ENCODE data around the gene KLK11. TPM values are rescaled to one million over a fixed set of nuclear protein-coding genes. Genes with fewer than 3 reads are reported as not detected.
A peak's percentile ranks its signal among the peaks of the same experiment; 100 is the strongest.

The KLK11 gene
- total RNA-seq, 1 donor: not detected

DNA sequence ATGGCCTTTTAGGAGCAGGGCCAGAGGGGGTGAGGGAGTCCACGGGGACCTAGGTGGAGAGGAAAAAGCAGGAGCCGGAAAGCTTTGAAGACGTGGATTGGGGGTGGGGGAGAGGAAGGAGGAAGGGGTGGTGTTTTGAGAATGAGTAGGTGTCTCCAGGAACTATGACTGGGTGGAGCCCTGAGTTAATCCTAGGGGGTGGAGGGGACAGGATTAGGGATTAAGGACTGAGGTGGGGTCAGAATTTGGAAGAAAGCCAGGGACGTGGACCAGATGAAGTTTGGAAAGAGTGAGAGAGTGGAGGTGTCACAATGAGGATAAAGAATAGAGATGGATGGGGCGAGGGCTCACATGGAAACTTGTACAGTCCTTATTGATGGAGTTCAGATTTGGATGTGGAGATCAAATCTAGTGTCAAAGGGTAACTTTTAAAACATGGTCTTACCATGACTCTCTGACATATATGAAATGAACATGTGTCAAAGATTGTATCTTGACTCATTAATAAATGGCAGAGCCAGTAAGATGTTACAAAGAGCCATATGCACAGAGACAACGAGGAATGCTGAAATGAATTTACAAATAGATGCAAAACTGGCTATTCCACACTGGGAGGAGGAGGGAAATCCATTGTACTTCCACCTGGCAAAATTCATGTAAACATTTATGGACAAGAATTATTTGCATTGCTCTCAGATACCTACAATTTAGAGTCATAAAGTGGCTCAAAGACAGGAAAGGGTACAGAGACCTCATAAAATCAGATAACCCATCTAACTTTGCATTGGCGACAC, 40.2 kb upstream of the KLK11 start:
- Histone ChIP-seq H3K4me3 (ENCODE audit: insufficient read depth, low read length) (no peak overlapping the region), H3K79me2 (ENCODE audit: insufficient read depth, low read length) (no peaks in the 10 kb centered on the region), H3K27me3 (ENCODE audit: insufficient read depth, low read length) (no peaks in the 10 kb centered on the region), H4K20me1 (ENCODE audit: insufficient read depth, low read length) (no peaks in the 10 kb centered on the region), H3K36me3 (ENCODE audit: insufficient read depth, low read length) (no peaks in the 10 kb centered on the region), H2AFZ (ENCODE audit: low read length) (no peak overlapping the region), H3K27ac (ENCODE audit: low read depth, low read length) (no peak overlapping the region), H3K4me2 (ENCODE audit: insufficient read depth, low read length) (no peak overlapping the region), H3K4me1 (ENCODE audit: insufficient read depth, low read length) (no peaks in the 10 kb centered on the region), H3K9me3 (ENCODE audit: low read depth, low read length) (no peaks in the 10 kb centered on the region)
- DNase-seq (ENCODE audit: insufficient read length, low spot score, missing footprints): peak; percentile 49
- TF ChIP-seq, protein P1, sequence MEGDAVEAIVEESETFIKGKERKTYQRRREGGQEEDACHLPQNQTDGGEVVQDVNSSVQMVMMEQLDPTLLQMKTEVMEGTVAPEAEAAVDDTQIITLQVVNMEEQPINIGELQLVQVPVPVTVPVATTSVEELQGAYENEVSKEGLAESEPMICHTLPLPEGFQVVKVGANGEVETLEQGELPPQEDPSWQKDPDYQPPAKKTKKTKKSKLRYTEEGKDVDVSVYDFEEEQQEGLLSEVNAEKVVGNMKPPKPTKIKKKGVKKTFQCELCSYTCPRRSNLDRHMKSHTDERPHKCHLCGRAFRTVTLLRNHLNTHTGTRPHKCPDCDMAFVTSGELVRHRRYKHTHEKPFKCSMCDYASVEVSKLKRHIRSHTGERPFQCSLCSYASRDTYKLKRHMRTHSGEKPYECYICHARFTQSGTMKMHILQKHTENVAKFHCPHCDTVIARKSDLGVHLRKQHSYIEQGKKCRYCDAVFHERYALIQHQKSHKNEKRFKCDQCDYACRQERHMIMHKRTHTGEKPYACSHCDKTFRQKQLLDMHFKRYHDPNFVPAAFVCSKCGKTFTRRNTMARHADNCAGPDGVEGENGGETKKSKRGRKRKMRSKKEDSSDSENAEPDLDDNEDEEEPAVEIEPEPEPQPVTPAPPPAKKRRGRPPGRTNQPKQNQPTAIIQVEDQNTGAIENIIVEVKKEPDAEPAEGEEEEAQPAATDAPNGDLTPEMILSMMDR (IDR thresholded peaks at IDR 0.05; ENCODE audit: extremely low read depth, low read depth, low read length): no peak

DNA sequence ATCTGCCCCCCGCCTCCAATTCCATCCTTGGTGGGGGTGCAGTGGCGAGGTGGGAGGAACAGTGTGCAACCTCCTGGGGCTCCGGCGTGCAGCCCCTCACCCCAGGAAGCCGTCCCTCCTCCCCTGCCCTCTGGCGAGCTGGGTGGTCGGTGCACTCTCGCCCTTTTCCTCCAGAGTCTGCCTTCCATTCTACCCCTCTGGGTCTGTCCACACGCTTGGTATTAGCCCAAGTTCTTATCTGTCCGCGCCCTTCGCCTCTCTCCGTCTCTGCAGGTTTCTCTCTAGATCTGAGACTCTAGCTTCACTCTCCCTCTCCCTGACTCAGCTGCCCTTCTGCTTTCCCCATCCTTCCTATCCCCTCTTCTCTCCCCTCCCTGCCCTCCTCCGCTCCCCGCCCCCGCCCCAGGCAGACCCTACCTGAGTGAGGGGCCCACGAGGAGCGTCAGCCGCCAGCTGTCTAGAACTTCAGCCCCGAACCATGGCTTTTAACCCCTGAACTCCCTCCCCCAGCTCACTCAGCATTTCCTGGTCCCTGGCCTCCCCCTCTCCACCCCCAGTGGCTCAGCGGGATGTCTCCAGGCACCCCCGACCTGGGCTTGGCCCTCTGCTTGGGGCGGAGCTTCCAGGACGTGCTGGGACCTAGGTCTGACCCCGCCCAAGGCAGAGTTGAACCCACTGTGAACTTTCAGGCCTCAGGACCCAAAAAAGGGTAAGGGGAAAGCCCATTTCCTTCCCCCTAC, 39.0 kb upstream of the KLK11 start:
- no peaks in the 10 kb centered on the region for H3K36me3 ChIP-seq (ENCODE audit: insufficient read depth, low read length)
- no peak overlapping the region for H3K27ac ChIP-seq (ENCODE audit: low read depth, low read length)
- H3K9me3 ChIP-seq (ENCODE audit: low read depth, low read length): no peaks in the 10 kb centered on the region
- H3K4me1 ChIP-seq (ENCODE audit: insufficient read depth, low read length): no peaks in the 10 kb centered on the region
- peak overlapping the region; percentile 16 for H3K4me3 ChIP-seq (ENCODE audit: insufficient read depth, low read length)
- H3K4me2 ChIP-seq (ENCODE audit: insufficient read depth, low read length): no peak overlapping the region
- H3K27me3 ChIP-seq (ENCODE audit: insufficient read depth, low read length): no peaks in the 10 kb centered on the region
- no peaks in the 10 kb centered on the region for H4K20me1 ChIP-seq (ENCODE audit: insufficient read depth, low read length)
- TF ChIP-seq, protein P1 (IDR thresholded peaks at IDR 0.05; ENCODE audit: extremely low read depth, low read depth, low read length): no peak
- peak; percentile 80 for DNase-seq (ENCODE audit: insufficient read length, low spot score, missing footprints)
- H2AFZ ChIP-seq (ENCODE audit: low read length): no peak overlapping the region
- H3K79me2 ChIP-seq (ENCODE audit: insufficient read depth, low read length): no peaks in the 10 kb centered on the region

DNA sequence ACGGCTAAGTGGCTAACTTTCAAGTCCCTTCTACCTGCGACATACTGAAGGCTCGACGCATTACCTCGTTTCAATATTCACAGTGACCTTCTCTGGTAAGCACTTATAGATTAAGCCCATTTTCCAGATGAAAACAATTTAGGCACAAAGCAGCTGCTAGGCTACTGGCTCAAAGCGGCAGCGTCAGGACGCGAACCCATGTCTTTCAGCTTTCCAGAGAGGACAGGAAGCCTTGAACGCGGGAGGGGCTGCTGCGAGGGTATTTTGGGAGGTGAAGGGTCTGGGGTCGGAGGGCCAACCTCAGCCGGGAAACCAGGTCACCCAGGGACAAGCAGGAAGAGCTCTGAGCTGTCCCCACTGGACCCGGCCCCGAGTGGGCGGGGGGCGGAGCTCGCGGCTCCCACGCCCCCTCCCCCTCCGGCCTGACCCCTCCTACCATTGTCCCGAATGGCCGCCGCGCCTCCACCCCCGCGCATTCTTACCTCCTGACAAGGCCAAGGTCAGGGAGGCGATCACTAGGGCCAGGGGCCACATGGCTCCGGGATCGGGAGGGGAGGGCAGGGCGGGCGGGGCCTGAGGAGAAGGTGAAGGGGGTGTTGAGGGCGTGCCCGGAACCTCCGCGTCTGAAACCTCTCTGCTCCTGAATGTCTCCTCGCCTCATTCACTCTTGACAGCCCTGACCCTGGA, 38.3 kb upstream of the KLK11 start, which contains the start of gene KLK13:
TSS of gene KLK13 (minus strand) at position 559 of the 687 bp plus-strand sequence. CDS start at position 534, 25 bp downstream.
- DNase-seq (ENCODE audit: insufficient read length, low spot score, missing footprints): peak; percentile 46

More for the DNA sequence above, 38.3 kb upstream of the KLK11 start, which contains the start of gene KLK13:
- TF ChIP-seq, protein P1 (IDR thresholded peaks at IDR 0.05; ENCODE audit: extremely low read depth, low read depth, low read length): no peak
- no peak within 1 kb of the TSS for H2AFZ ChIP-seq (ENCODE audit: low read length)
- peak within 1 kb of the TSS; percentile 33 for H3K4me3 ChIP-seq (ENCODE audit: insufficient read depth, low read length)
- no peaks in the 10 kb centered on the region for H3K4me1 ChIP-seq (ENCODE audit: insufficient read depth, low read length)
- H3K4me2 ChIP-seq (ENCODE audit: insufficient read depth, low read length): no peak within 1 kb of the TSS
- no peaks in the 10 kb centered on the region for H3K9me3 ChIP-seq (ENCODE audit: low read depth, low read length)
- no peaks in the 10 kb centered on the region for H4K20me1 ChIP-seq (ENCODE audit: insufficient read depth, low read length)
- no peaks in the 10 kb centered on the region for H3K27me3 ChIP-seq (ENCODE audit: insufficient read depth, low read length)
- H3K27ac ChIP-seq (ENCODE audit: low read depth, low read length): no peak within 1 kb of the TSS
- H3K79me2 ChIP-seq (ENCODE audit: insufficient read depth, low read length): no peaks in the 10 kb centered on the region
- no peaks in the 10 kb centered on the region for H3K36me3 ChIP-seq (ENCODE audit: insufficient read depth, low read length)
